Measurements from ENCODE around the gene TAF1B.

TAF1B gene

DNA sequence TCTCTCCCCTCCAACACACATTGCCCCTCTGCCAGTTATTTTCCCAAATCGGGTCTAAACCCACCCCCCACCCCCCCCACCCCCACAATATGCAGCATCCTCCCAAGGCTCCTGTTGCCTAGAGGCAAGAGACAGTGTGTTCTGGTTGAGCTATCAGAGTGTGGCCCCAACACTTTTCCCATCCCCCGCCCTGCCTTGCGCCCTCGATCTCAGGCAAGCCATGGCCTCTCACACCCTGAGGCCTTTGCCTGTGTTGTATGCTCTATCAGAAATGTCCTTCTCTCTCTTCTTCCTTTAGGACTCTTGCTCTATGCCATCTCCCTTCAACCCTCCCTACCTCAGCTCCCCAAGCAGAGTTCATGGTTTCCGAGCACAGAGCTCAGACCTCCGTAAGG lies 98.7 kb downstream of the TAF1B start:
- no peak for DNase-seq (ENCODE audit: low read depth)

DNA sequence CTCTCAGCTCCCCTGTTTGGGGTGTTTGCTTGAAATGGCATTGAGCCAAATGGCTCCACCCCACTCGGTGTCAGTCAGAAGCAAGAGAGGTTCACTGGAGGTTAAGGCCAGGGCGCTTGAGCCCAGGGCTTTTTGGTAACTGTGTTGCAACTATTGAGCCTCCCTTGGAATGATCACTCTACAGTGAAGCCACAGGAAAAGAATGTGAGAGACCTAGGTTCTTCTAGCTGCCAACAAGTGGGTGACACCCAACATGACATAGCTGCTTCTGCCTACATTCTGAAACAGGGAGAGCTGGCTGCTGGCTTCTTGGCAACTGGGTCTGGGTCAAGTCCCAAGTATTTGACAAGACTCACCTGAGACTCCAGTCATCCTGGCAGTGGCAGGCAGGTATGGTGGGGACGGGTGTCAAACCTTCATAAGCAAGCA lies 101.1 kb downstream of the TAF1B start:
- DNase-seq (ENCODE audit: low read depth): no peak

DNA sequence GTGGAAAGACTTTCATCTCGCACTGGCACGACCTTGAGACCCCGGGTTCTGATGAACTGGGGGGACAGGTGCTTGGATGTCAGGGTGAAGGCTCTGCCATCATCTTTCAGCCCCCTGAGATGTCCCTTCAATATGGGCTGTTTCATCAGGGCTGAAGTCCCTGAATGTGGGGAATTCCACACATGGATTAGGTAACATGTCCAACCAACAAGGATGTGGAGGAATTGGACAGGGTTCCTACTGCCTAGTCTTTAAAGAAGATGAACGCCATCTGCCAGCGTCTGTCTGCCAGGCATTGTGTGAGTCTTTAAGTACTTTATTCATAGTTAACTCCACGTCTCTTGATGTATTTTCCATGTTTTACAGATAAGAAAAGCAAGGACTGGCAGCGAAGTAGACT lies 102.3 kb downstream of the TAF1B start:
- DNase-seq (ENCODE audit: low read depth): no peak

DNA sequence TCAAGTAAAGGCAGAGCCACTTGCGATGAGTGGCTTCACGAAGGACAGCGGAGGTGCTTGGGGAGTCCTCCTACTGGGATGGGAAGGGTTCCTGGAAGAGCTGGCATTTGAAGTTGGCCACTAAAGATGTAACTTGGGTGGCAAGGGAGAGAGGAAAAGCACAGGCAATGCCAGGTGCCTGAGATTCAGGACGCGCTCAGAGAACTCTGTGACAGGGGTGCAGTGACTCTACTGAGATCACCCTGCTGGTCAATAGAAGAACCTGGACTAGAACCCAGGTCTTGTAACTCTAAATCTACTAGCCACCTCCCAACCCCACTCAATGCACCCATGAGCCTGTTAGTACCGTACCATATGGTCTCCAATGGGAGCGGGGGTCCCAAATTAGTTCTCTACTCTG lies 102.8 kb downstream of the TAF1B start:
- no peak for DNase-seq (ENCODE audit: low read depth)

DNA sequence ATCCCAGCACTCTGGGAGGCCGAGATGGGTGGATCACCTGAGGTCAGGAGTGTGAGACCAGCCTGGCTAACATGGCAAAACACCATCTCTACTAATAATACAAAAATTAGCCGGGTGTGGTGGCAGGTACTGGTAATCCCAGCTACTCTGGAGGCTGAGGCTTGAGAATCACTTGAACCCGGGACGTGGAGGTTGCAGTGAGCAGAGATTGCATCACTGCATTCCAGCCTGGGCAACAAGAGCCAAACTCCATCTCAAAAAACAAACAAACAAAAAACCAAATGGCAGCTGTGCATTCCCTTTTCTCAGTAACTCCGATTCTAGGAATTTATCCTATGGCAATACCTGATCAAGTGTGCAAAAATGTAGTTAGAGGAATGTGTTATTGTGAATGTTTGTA lies 103.5 kb downstream of the TAF1B start:
- no peak for DNase-seq (ENCODE audit: low read depth)

DNA sequence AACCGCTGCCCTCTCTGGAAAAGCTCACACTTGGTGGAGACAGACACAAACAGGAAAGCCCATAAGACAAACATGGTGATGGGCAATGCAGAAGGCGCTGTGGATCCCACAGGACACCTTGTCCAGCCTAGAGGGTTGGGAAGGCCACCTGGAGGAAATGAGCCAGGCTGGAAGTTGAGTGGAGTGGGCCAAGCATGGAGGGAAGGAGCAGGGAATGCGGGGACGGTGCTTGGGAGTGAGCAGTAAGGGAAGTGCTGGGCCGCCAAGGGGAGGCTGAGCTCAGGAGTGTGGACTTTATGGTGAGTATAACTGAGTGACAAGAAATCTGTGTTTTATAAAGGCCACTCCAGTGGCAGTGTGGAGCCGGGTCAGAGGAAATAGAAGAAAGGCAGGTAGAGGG lies 105.4 kb downstream of the TAF1B start:
- no peak for DNase-seq (ENCODE audit: low read depth)

DNA sequence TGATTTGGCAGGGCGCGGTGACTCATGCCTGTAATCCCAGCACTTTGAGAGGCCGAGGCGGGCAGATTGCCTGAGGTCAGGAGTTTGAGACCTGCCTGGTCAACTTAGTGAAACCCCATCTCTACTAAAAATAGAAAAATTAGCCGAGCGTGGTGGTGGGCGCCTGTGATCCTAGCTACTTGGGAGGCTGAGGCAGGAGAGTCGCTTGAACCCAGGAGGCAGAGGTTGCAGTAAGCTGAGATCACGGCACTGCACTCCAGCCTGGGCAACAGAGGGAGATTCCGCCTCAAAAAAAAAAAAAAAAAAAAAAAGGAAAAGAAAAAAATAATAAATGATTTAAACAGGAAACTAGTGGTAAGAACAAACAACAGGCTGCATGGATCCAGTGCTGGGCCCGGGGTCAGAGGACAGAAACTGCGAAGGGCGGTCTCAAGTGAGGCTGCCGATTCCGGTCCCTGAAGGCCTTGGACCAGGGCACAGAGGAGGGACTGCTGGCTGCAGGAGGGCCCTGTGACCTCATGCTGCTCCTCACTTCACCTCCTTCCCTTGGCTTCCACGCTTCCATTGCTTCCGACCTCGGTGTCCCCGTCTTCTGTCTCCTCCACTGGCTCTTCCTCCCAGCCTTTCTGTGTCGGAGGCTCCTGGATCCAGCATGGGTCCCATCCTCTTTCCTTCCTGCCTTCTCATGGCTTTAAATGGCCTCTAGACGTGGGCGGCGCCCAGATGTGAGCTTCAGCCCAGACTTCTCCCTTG lies 106.1 kb downstream of the TAF1B start:
- DNase-seq (ENCODE audit: low read depth): no peak

DNA sequence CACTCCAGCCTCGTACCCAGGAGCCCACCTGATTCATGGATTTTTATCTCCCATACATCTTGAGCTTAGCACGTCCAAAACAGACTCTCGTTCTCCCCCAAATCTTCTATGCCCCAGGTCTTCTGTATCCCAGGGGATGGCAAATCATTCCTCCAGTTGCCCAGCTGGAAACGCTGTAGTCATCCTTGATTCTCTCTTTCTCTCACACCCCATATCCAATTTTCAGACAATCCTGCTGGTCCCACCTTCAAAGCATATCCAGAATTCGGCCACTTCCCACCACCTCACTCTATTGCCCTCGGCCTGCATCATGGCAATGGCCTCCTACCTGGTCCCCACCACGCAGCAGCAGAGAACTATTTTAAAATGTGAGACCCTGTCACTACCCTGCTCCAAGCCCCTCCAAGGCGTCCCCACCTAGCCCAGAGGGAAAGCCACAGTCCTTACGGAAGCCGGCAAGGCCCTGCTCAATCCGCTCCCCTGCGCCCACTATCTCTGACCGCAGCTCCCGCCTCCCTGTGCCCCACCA lies 106.8 kb downstream of the TAF1B start:
- DNase-seq (ENCODE audit: low read depth): no peak

DNA sequence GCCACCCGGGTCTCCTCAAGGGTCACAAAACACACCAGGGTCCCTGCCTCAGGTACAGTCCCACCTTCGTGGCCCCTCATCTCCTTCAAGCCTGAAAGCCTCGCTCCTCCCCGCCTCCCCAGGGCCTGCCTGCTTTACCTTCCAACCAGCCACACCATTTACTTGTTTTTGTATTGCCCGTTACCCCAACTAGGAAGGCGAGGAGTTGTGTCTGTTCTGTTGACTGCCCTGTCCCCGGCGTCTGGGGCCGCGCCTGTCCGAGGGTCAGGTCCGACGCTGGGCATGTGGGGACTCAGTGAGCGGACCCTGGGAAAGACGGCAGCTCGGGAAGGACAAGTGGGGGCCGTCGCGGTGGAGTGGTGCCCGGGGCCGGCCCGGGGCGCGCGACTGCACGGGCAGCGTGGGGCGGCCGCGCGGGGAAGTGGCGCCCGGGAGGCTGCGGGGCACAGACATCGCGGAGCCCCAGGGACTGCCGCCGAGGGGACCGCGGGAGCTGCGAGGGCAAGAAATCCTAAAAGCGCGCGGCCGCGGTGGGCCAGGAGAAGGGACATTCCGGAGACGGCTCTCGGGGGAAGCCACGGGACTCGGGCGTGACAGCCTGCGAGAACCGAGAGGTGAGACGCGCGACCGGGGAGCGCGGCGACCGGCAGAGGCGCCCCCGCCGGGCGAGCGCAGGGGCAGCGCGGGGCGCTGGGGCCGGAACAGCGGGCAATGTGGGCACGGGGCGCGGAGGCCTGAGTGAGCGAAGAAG lies 107.4 kb downstream of the TAF1B start:
- peak; percentile 20 for DNase-seq (ENCODE audit: low read depth)

DNA sequence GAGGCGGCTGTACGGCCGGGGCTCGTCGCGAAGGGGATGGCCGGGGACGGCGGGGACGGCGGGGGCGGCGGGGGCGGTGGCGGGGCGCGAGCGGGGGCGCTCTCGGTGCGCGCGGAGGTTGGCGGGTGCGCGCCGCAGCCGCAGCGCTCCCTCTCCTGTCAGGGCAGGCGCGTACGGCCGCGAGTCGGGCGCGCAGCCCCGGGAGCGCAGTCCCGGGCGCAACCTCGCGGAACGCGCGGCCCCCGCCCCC lies 107.9 kb downstream of the TAF1B start:
- no peak for DNase-seq (ENCODE audit: low read depth)

DNA sequence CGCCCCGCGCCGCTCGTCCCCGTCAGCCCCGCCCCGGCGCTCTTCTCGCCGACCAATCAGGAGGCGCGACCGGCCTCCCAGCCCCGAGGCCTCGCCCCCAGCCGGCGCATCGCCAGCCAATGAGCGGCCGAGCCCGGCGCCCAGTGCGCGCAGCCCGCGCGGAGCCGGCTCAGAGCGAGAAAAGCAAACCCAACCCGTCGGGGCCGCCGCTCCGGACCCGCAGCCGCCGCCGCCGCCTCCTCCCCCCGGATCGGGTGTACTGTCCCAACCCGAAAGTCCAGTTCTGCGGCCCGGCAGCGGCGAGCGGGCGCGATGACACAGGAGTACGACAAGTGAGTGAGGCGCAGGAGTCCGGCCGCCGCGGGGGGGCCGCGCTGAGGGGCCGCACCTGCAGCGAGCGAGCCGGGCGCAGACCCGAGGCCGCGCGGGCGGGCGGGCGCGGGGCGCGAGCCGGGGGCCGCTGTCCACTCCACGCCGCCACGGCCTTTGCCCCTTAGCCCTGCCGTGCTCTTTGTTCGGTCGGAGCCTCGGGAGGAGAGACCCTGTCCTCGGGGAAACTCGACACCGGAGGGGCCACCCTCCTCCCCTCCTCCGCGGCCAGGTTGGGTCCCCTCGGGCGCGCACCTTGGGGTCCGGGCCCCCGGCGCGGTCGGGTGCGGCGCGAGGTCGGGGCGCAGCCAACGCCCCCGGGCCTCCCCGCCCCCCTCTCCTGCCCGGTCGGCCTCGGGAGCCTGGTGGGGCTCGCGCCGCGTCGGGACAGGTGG lies 108.4 kb downstream of the TAF1B start, which contains the start of gene GRHL1:
GRHL1 (plus strand) TSS at position 172 of the 764 bp plus-strand sequence; CDS start at position 313, 141 bp downstream.
- peak; percentile 88 for DNase-seq (ENCODE audit: low read depth)

DNA sequence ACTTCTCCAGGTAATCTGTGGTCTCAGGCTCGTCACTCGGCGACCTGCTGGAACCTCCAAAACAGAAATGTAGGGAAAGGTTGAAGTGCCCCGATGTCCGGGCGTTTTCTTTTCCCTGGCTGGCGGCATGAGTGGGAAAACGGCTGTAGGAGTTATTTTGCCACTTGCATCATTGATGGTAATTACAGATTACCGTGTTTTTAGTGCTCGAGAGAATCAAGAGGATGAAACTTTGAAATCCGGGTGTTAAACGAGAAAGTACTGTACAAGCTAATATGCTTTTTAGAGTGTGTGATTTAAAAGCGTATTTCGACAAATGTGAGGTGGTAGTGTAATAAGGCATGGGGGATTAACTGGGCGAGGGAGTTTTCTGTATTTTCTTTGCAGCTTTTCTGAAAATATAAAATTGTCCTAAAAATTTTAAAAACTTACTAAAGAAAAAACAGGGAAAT lies 109.0 kb downstream of the TAF1B start:
- DNase-seq (ENCODE audit: low read depth): no peak

DNA sequence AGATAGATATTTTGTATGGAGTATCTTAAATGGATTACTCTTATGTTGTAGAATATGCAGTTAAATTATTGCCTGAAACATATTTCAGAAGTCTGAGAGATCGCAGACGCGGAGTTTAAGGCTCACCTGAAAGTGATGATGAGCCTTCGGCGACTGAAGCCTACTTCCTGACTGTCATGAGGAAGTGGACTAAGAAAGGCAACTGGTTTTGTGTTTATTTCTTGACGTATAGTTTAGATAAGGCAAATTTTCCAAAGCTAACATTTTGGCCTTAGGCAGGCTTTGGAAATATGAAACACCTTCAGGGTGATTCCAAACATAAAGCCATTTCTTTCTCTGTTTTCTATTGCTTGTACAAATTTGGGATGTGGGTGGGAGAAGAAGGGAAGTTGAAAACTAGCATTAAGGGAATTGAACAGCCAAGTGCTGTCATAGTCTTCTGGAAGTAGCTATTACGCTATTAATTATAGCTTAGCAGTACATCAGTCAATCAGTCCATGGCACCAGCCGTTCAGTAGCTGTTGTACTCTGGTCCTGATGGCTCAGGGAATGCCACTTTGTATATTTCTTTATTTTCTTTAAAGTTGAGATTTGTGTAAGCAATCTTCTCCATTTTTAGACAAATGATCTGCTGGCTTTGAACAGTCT lies 109.7 kb downstream of the TAF1B start:
- no peak for DNase-seq (ENCODE audit: low read depth)

DNA sequence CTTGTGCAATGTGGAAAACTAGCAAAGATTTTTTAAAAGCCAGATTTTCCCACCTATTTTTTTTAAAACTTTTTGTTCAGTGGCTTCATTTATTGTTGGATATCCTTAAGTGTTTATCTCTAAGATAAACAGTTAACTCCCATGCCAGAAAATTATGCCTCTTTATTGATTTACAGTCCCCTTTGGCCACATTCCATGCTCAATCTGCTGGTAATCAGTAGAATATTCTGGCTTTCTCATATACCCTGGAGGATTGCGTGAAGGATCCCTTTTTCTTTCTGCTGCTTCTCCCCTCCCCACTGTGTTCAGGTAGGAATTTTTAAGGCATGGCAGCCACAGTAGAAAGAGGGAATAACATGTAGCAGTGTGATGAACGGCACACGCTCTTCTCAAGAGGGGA lies 110.9 kb downstream of the TAF1B start:
- no peak for DNase-seq (ENCODE audit: low read depth)

DNA sequence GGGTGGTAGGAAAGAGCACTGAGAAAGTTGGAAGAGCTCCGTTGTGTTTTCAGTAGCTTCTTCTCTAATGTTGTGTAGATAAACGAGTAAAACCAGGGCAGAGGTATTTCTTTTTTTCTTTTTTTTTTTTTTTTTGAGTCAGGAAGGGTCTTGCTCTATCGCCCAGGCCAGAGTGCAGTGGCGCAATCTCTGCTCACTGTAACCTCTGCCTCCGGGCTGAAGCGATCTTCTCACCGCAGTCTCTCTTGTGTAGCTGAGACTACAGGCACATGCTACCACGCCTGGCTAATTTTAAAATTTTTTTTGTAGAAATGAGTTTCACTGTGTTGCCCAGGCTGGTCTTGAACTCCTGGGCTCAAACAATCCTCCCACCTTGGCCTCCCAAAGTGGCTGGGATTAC lies 114.8 kb downstream of the TAF1B start:
- DNase-seq (ENCODE audit: low read depth): no peak

DNA sequence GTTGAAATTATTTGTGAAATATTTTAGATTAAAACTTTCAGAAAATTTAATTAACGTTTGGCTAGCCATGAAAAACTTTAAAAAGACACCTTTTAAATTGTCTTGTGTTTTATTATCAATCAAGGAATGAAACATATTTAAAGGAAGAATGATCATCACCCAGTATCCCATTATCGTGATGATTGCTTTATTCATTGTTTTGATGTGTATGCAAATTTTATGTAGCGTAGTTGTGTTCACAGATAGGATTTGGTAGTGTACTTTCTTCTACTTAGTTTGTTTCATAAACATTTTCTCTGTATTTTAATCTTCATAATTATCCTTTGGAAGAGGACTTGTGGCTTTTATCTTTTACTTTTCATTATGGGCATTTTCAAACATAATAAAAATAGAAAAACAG lies 116.0 kb downstream of the TAF1B start:
- no peak for DNase-seq (ENCODE audit: low read depth)

DNA sequence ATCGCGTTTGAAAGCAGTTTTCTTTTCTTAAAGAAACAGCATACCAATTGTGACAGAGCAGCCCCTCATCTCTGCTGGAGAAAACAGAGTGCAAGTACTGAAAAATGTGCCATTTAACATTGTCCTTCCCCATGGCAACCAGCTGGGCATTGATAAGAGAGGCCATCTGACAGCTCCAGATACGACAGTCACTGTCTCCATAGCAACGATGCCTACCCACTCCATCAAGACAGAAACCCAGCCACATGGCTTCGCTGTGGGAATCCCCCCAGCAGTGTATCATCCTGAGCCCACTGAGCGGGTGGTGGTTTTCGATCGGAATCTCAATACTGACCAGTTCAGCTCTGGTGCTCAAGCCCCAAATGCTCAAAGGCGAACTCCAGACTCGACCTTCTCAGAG lies 117.7 kb downstream of the TAF1B start:
- DNase-seq (ENCODE audit: low read depth): no peak

DNA sequence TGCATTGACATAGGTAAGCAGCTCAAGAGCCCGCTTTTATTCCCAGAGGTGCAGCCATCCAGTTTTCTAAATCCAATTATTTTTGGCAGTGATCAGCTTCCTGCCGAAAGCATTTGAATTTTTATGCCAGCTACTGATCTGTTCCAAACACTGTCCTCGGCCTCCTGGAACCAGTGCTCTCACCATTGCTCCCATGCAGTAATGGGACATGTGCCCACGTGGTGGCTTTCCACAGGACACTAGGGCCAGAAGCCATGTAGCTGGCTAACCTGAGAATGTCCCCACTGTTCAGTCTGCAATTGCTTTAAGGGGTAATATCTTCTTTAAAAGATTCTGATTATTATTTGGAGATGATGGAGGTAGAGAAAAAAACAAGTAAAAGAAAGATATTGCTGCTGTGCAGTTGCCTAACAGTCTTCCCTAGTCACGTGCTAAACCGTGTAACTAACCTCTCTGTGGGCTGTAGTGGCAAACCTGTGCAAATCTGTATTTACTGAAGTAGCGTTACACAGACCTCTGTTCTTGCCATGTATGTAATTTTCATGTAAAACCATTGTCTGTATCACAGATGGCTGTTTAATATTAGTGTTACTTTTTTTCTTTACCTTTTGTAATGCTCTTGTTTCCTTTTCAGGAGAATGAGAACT lies 121.2 kb downstream of the TAF1B start:
- no peak for DNase-seq (ENCODE audit: low read depth)

DNA sequence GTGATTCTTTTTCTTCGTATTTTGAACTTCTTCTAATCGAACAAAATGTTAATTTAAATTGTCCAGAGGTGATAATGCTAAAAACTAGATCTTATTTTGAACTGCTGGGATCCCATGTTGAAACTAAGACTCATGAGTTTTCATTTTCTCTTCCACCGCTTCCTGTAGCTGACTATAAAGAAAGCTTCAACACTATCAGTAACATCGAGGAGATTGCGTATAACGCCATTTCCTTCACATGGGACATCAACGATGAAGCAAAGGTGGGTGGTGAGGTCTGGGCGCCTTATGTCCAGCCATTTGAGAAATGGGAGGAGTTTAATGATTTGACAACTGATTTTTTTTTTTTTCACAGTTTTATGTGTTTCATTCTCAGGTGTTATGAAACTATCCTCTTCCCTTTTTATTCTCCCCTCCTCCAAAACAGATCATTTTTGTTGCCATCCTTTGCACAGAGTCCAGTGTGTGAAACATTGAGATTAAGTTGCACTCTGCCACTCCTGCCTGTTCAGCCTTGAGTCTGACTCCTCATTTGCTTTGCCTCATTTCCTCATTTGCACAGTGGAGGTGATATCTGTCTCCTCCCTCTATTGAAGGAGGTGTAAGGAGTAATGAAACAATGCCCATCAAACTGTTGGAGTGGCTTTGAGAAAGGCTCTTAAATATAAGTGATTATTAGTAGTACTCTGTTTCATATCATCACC lies 122.0 kb downstream of the TAF1B start:
- no peak for DNase-seq (ENCODE audit: low read depth)

DNA sequence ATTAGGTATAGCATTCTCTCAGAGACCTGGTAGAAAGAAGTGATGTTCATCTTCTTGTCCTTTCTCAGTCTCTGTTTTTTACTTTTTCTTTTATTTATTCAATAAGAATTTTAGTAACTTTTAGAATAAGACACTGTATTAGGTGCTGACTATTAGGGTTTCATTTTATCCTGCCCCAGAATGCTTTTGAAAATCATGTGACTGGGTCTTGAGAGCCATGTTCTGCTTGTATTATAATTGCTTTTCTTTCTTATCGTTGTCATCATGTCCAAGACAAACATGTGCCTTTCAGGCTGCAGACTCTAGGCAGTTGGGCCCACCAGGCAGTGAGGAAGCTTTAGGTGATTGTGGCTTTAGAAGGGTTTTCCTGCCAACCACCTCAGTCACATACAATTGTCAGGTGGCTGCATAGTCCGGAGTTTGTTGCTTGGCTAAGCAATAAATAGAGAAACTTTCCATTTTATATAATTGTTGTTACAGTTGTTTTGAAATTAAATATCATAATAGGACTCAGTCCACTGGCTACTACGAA lies 123.3 kb downstream of the TAF1B start:
- no peak for DNase-seq (ENCODE audit: low read depth)

All from activated T-cell treated with anti-CD3 and anti-CD28 coated beads for 1 hour (primary cell).